ENCODE data around the gene CCNG2. TPM values are rescaled to one million over a fixed set of nuclear protein-coding genes. Genes with fewer than 3 reads are reported as not detected.

CCNG2 gene
- total and polyA plus RNA-seq, 4 donors, result 1.2 to 10.8 (median 4.1) TPM

GRCh38 chr4:77151241-77151640 is 5.8 kb upstream of the CCNG2 start:
- no peak for DNase-seq (ENCODE audit: low spot score)
- no peaks in the 10 kb centered on the region for H3K27me3 ChIP-seq (ENCODE audit: control insufficient read depth in 4 of 4, insufficient read depth in 4 of 4, low read length in 3 of 4)
- no peak overlapping the region for H3K9ac ChIP-seq (ENCODE audit: low read depth in 1 of 2, low read length in 2 of 2)
- no peaks in the 10 kb centered on the region for H3K36me3 ChIP-seq (ENCODE audit: control insufficient read depth in 4 of 4, insufficient read depth in 3 of 4, low read depth in 1 of 4, low read length in 3 of 4)
- peaks cover 0 to 7% (median 3%) of the 10 kb centered on the region in 4 donors for H3K4me1 ChIP-seq (ENCODE audit: control insufficient read depth in 4 of 4, insufficient read depth in 4 of 4, low read length in 3 of 4)
- 84% methylated on average over 6 of the region's 6 CpGs for WGBS
- TF ChIP-seq HNF4G (IDR thresholded peaks at IDR 0.05) (no peak), GABPA (IDR thresholded peaks at IDR 0.05 in 1 of 2, conservative IDR thresholded peaks at IDR 0.05 in 1 of 2) (no peak), REST (IDR thresholded peaks at IDR 0.05) (no peak), EGR1 (IDR thresholded peaks at IDR 0.05; ENCODE audit: low read depth in 2 of 2) (no peak), FOXA2 (IDR thresholded peaks at IDR 0.05) (no peak), SP1 (IDR thresholded peaks at IDR 0.05) (no peak), RAD21 (IDR thresholded peaks at IDR 0.05) (no peak), ATF3 (IDR thresholded peaks at IDR 0.05) (no peak), MAX (IDR thresholded peaks at IDR 0.05) (no peak), FOXA1 (IDR thresholded peaks at IDR 0.05) (no peak), TAF1 (conservative IDR thresholded peaks at IDR 0.05) (no peak), CTCF (IDR thresholded peaks at IDR 0.05; ENCODE audit: low read depth, low read length, missing input control) (no peak)
- no peak overlapping the region for H3K4me3 ChIP-seq (ENCODE audit: low read depth in 1 of 3, low read length in 3 of 3)
- H3K9me3 ChIP-seq (ENCODE audit: control insufficient read depth in 4 of 4, low read length in 3 of 4), result no peaks in the 10 kb centered on the region
- no peak overlapping the region for H3K27ac ChIP-seq (ENCODE audit: low read depth in 1 of 2, low read length in 2 of 2)

- Histone ChIP-seq H3K27me3 (ENCODE audit: control insufficient read depth in 4 of 4, insufficient read depth in 4 of 4, low read length in 3 of 4) (no peaks in the 10 kb centered on the region), H3K27ac (ENCODE audit: low read depth in 1 of 2, low read length in 2 of 2) (no peak overlapping the region), H3K9ac (ENCODE audit: low read depth in 1 of 2, low read length in 2 of 2) (no peak overlapping the region), H3K36me3 (ENCODE audit: control insufficient read depth in 4 of 4, insufficient read depth in 3 of 4, low read depth in 1 of 4, low read length in 3 of 4) (no peaks in the 10 kb centered on the region), H3K4me1 (ENCODE audit: control insufficient read depth in 4 of 4, insufficient read depth in 4 of 4, low read length in 3 of 4) (peaks cover 0 to 14% (median 5%) of the 10 kb centered on the region in 4 donors), H3K4me3 (ENCODE audit: low read depth in 1 of 3, low read length in 3 of 3) (no peak overlapping the region), H3K9me3 (ENCODE audit: control insufficient read depth in 4 of 4, low read length in 3 of 4) (no peaks in the 10 kb centered on the region)
- DNase-seq (ENCODE audit: low spot score), result no peak
- no peak for TF ChIP-seq REST (IDR thresholded peaks at IDR 0.05)
- no peak for TF ChIP-seq RAD21 (IDR thresholded peaks at IDR 0.05)
- no peak for TF ChIP-seq ZBTB33 (IDR thresholded peaks at IDR 0.05)
- TF ChIP-seq FOXA1 (IDR thresholded peaks at IDR 0.05), result no peak
- TF ChIP-seq HNF4G (IDR thresholded peaks at IDR 0.05), result no peak
- no peak for TF ChIP-seq SP1 (IDR thresholded peaks at IDR 0.05)
- no peak for TF ChIP-seq EGR1 (IDR thresholded peaks at IDR 0.05; ENCODE audit: low read depth in 2 of 2)
- no peak for TF ChIP-seq RXRA (IDR thresholded peaks at IDR 0.05)
- TF ChIP-seq MAX (IDR thresholded peaks at IDR 0.05), result no peak
- 66% methylated on average over 5 of the region's 5 CpGs for WGBS
Measured at GRCh38 chr4:77152421-77152820, 4.6 kb upstream of the CCNG2 start.
